ENCODE data around the gene SHC4. TPM values are rescaled to one million over a fixed set of nuclear protein-coding genes. Genes with fewer than 3 reads are reported as not detected.
A peak's percentile ranks its signal among the peaks of the same experiment; 100 is the strongest.

SHC4 gene
- total RNA-seq, 1 experiment from 2014 or later = 0.44 TPM

DNA sequence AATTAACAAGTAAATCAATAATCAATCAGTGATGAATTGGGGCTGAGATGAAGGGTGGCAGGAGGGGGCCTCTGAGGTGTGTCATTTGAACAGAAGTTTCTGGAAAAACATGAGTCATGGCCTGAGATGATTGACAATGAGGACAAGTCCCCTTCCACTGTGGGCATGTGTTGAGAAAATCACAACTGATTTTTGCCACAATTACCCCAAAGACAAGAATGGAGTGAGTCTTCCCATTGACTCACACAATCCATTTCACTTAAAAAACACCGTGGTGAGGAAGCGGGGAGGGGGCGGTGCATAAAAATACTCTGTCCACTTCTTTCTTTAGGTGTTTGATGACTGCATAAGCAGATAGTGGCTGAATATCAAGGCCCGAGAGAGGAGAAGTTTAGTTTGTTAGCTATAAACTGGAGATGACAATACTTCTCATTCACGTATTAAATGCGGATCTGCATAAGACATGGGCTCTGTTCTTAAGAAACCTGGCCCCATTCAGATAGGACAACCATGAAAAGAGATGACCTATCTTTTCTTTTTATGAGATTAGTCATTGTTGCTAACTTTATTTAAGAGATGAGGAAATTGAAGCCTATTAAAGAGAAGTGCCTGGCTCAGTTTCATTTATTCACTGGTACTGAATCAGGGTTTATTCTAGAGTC is 34.7 kb downstream of the SHC4 start:
- H3K27me3 ChIP-seq (ENCODE audit: insufficient read depth, low read depth) = no peaks in the 10 kb centered on the region
- POLR2A ChIA-PET (ENCODE audit: unreplicated experiment) = no interaction called here
- no peak for DNase-seq

DNA sequence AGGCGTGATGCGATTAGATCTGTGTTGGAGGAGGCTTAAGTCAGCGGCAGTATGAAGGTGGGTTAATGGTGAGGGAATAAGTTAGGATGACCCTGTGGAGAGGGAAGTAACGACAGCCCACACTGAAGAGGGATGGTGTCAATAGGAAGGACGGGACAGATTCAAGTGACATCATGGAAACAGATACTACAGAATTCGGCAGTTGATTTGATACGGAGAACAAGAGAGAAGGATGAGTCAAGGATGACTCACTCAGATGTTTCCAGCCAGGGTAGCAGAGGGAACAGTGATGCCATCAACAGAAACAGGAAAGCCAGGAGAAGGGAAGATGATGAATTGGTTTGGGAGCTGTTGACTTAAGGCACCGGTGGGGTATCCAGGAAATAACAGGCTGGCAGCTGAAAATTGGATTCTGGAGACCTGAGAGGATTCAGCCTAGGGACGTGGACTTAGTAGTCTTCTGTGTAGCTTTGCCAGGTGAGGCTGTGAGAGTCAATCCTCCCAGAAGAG is 38.0 kb downstream of the SHC4 start:
- H3K9me2 ChIP-seq (ENCODE audit: insufficient read depth) = no peaks in the 10 kb centered on the region
- BruUV-seq (replicated peaks) = no TSS peak
- no peak overlapping the region for H2AFZ ChIP-seq
- peak overlapping the region; percentile 46 for H3K4me2 ChIP-seq
- H3K4me1 ChIP-seq (replicated peaks; ENCODE audit: insufficient read depth) = peaks cover 8% of the 10 kb centered on the region; the same call in 1 of the 2 replicates
- H3K79me2 ChIP-seq (ENCODE audit: low read depth) = no peaks in the 10 kb centered on the region
- no peak overlapping the region for H3K4me3 ChIP-seq
- CTCF ChIA-PET = interaction anchor here (0.6 kb wide), 1 partner anchor 50 kb away, joined by 3 read pairs; no protein-coding TSS in a partner anchor
- 0 out of 2 replicates have a peak, but pooled peaks cover 4% of the 10 kb centered on the region for H3F3A ChIP-seq (ENCODE audit: insufficient read depth, low read depth)
- H3K27ac ChIP-seq = peak overlapping the region; percentile 37; the same call in 1 of the 2 replicates
- H4K20me1 ChIP-seq (ENCODE audit: insufficient read depth) = no peaks in the 10 kb centered on the region
- POLR2A ChIA-PET (ENCODE audit: unreplicated experiment) = no interaction called here
- H3K9me3 ChIP-seq (ENCODE audit: insufficient read depth, low read depth) = no peaks in the 10 kb centered on the region
- no peak for TF ChIP-seq EZH2 (IDR thresholded peaks at IDR 0.05; ENCODE audit: low read depth)
- TF ChIP-seq, protein P1, sequence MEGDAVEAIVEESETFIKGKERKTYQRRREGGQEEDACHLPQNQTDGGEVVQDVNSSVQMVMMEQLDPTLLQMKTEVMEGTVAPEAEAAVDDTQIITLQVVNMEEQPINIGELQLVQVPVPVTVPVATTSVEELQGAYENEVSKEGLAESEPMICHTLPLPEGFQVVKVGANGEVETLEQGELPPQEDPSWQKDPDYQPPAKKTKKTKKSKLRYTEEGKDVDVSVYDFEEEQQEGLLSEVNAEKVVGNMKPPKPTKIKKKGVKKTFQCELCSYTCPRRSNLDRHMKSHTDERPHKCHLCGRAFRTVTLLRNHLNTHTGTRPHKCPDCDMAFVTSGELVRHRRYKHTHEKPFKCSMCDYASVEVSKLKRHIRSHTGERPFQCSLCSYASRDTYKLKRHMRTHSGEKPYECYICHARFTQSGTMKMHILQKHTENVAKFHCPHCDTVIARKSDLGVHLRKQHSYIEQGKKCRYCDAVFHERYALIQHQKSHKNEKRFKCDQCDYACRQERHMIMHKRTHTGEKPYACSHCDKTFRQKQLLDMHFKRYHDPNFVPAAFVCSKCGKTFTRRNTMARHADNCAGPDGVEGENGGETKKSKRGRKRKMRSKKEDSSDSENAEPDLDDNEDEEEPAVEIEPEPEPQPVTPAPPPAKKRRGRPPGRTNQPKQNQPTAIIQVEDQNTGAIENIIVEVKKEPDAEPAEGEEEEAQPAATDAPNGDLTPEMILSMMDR (conservative IDR thresholded peaks at IDR 0.05) = no peak
- peak; percentile 25 to 69 for DNase-seq
- H3K36me3 ChIP-seq (ENCODE audit: low read depth) = no peaks in the 10 kb centered on the region
- intact Hi-C loops (cut with micrococcal nuclease; ENCODE audit: unreplicated experiment) = no loop called here
- no peaks in the 10 kb centered on the region for H3K27me3 ChIP-seq (ENCODE audit: insufficient read depth, low read depth)

More for the DNA sequence above, 34.7 kb downstream of the SHC4 start:
- H3K4me1 ChIP-seq (replicated peaks; ENCODE audit: insufficient read depth) = peaks cover 8% of the 10 kb centered on the region; the same call in 1 of the 2 replicates
- H2AFZ ChIP-seq = no peak overlapping the region
- CTCF ChIA-PET = no interaction called here
- H3K9me2 ChIP-seq (ENCODE audit: insufficient read depth) = no peaks in the 10 kb centered on the region
- H3K79me2 ChIP-seq (ENCODE audit: low read depth) = no peaks in the 10 kb centered on the region
- no TSS peak for BruUV-seq (replicated peaks)
- 0 out of 2 replicates have a peak, but pooled peaks cover 4% of the 10 kb centered on the region for H3F3A ChIP-seq (ENCODE audit: insufficient read depth, low read depth)
- intact Hi-C loops (cut with micrococcal nuclease; ENCODE audit: unreplicated experiment) = no loop called here
- TF ChIP-seq EZH2 (IDR thresholded peaks at IDR 0.05; ENCODE audit: low read depth) = no peak
- TF ChIP-seq, protein P1 (conservative IDR thresholded peaks at IDR 0.05) = no peak
- H3K4me2 ChIP-seq = no peak overlapping the region
- H4K20me1 ChIP-seq (ENCODE audit: insufficient read depth) = no peaks in the 10 kb centered on the region
- no peak overlapping the region for H3K4me3 ChIP-seq
- H3K36me3 ChIP-seq (ENCODE audit: low read depth) = no peaks in the 10 kb centered on the region
- H3K9me3 ChIP-seq (ENCODE audit: insufficient read depth, low read depth) = no peaks in the 10 kb centered on the region
- H3K27ac ChIP-seq = no peak overlapping the region

DNA sequence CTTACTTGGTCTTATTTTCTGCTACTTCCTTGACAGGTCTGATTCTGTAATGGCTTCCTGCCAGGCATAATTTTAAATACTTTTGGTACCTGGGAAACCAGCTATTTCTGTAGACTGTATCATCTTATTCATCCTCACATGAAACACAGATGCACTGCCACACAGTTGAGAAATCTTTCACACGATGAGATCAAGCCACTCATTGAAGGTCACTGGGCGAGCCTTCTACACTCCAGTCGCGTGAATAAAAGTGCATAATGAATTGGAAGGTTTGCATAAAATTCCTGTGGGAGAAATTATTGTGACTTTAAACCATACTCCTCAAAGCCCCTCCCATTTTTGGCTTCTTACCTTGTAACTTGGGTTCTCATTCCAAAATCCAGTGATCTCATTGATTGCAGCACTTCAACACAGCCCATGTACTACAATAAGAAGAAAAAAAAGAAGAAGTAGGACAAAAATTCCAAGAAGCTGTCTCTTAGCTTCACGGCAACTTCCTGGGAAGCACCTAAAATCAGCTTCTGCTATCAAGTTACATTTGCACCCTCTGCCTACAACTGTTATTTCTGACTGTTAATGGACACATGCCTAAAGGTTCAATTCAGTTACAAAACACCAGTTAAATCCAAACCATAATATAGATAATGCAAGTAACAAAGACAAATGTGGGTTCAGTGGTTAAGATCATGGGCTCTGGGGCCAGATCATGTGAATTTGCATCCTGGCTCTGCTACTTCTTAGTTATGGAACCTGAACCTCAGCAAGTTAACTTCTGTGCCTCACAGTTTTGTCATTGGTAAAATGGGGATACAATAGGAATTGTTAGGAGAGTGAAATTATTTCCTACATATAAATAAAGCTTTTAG is 39.0 kb downstream of the SHC4 start:
- Histone ChIP-seq H3K4me2 (no peak overlapping the region), H3K9me2 (ENCODE audit: insufficient read depth) (no peaks in the 10 kb centered on the region), H3K9me3 (ENCODE audit: insufficient read depth, low read depth) (no peaks in the 10 kb centered on the region), H3K4me3 (no peak overlapping the region), H3K4me1 (replicated peaks; ENCODE audit: insufficient read depth) (peaks cover 8% of the 10 kb centered on the region; the same call in 1 of the 2 replicates), H3K79me2 (ENCODE audit: low read depth) (no peaks in the 10 kb centered on the region), H3F3A (ENCODE audit: insufficient read depth, low read depth) (0 out of 2 replicates have a peak, but pooled peaks cover 4% of the 10 kb centered on the region), H3K36me3 (ENCODE audit: low read depth) (no peaks in the 10 kb centered on the region), H3K27me3 (ENCODE audit: insufficient read depth, low read depth) (no peaks in the 10 kb centered on the region), H3K27ac (no peak overlapping the region), H4K20me1 (ENCODE audit: insufficient read depth) (no peaks in the 10 kb centered on the region), H2AFZ (no peak overlapping the region)
- no TSS peak for BruUV-seq (replicated peaks)
- TF ChIP-seq, protein P1 (conservative IDR thresholded peaks at IDR 0.05) = no peak
- no peak for TF ChIP-seq EZH2 (IDR thresholded peaks at IDR 0.05; ENCODE audit: low read depth)
- ChIA-PET POLR2A (ENCODE audit: unreplicated experiment) (no interaction called here), CTCF (no interaction called here)
- no peak for DNase-seq
- intact Hi-C loops (cut with micrococcal nuclease; ENCODE audit: unreplicated experiment) = no loop called here

Data from PC-9 (cell line).